AG04449 (cell line): ENCODE measurements around the gene CACNA1H.

ENCODE experiments used
- CTCF ChIA-PET: fragments of 350-600 bp; formaldehyde crosslinking; extraction: SDS; loops from one replicate; lab custom pipeline; 2021; ENCODE audit warnings: antibody characterized with exemption; lab: Yijun Ruan, JAX
- POLR2A ChIA-PET: fragments of 400-600, 350-600 bp; formaldehyde crosslinking; extraction: SDS; loops from one replicate; lab custom pipeline; 2020; ENCODE audit warnings: antibody characterized with exemption, inconsistent platforms; lab: Yijun Ruan, JAX
- DNase-seq: peaks from one replicate; pipeline ENCODE4 v3.0.0-alpha.2; 2010; ENCODE audit warnings: low read depth, low spot score
- H3K4me3 ChIP-seq: 2 replicates; pipeline ENCODE4 v1.5.1; 2011; ENCODE audit warnings: low read depth, mild to moderate bottlenecking, control low read depth, low read length
- TF ChIP-seq, protein P1 (sequence below): IDR thresholded peaks from one replicate; pipeline ENCODE4 v1.5.1; 2011; ENCODE audit warnings: mild to moderate bottlenecking, moderate library complexity, low read length, control low read depth, inconsistent platforms; ENCODE audit not compliant: insufficient read depth; ENCODE audit errors: missing control alignments

The CACNA1H gene

DNA sequence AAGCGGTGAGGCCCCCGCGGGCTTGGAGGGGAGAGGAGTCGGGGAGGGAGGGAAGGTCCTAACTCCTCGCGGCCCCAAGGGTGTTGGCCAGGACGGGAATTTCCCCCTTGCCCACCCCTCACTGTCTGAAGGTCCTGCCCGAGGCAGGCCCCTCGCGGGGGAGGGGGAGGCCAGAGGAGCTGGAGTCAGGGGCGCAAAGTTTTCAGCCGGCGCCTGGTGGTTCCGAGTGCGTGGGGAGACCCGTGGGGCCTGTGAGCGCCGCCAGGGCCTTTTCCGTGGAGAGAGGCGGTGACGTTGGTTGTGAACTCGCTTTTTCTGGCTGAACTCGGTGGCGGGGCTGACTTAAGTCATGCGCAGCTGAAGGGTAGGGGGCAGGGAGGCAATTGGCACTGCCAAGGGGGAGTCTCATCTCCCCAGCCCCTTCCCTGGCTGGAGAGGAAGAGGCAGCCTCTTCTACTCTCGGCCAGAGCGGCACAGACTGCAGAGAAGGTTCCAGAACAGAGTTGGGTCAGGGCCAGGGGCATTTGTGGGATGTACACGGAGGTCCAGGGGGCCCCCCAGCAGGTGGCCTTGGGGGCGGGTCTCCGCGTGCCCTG is 1.5 kb downstream of the CACNA1H start:
- ChIA-PET CTCF (no interaction called here), POLR2A (no interaction called here)
- TF ChIP-seq, protein P1, sequence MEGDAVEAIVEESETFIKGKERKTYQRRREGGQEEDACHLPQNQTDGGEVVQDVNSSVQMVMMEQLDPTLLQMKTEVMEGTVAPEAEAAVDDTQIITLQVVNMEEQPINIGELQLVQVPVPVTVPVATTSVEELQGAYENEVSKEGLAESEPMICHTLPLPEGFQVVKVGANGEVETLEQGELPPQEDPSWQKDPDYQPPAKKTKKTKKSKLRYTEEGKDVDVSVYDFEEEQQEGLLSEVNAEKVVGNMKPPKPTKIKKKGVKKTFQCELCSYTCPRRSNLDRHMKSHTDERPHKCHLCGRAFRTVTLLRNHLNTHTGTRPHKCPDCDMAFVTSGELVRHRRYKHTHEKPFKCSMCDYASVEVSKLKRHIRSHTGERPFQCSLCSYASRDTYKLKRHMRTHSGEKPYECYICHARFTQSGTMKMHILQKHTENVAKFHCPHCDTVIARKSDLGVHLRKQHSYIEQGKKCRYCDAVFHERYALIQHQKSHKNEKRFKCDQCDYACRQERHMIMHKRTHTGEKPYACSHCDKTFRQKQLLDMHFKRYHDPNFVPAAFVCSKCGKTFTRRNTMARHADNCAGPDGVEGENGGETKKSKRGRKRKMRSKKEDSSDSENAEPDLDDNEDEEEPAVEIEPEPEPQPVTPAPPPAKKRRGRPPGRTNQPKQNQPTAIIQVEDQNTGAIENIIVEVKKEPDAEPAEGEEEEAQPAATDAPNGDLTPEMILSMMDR = no peak
- H3K4me3 ChIP-seq = no peak overlapping the region
- no peak for DNase-seq

DNA sequence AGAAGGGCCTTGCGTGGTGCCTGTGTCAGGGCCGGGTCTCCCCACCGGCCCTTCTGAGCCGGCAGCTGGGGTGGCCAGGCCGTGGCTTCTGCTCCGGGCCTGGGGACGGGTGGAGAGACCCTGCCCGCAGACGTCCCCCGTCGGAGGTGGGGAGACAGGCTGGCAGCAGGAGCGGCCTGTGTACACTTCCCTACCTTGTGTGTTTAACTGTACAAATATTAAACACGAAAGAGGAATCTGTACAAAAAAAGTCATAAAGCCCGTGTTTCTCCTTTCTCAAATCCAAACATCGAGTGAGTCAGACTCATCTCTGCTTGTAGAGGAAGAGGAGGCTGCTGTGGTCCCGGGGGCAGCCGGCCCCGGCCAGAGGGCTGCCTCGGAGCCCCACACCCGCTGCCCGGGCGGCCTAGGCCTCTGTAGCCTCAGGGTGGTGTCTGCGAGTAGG is 2.0 kb downstream of the CACNA1H start:
- CTCF ChIA-PET = no interaction called here
- POLR2A ChIA-PET = no interaction called here
- TF ChIP-seq, protein P1 = no peak
- H3K4me3 ChIP-seq = no peak overlapping the region
- DNase-seq = no peak

DNA sequence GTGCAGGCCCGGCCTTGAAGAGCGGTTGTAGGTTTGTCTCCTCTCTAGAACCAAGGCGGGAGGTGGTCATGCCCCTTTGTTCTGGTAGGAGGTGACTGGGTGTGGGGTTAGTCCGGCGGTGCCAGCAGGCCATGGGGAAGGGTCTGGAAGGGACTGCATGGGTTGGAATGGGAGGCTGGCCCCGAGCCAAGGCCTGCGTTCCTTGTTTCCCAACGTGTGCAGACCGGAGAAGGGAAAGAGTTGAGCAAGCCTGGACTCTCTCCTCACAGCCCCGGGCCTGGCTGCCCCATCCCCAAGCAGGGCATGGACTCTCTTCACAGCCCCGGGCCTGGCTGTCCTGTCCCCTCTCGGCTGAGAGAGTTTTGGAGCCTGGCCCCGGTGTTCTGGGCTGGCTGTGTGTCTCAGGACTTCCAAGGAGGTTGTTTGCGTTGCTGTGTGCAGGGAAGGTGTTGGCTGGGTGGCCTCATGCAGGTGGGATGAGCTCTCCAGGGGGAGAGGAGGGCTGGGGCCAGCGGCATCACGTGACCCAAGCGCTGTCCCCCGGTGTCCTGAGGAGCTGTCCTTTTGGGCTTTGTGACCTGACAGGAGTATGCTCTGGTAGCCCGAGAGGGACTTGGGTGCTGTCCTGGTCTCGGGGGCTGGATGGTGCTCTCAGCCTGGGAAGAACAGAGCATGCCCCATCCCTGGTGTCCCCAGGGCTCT is 2.6 kb downstream of the CACNA1H start:
- no peak for DNase-seq
- CTCF ChIA-PET = no interaction called here
- TF ChIP-seq, protein P1 = no peak
- POLR2A ChIA-PET = no interaction called here
- no peak overlapping the region for H3K4me3 ChIP-seq

DNA sequence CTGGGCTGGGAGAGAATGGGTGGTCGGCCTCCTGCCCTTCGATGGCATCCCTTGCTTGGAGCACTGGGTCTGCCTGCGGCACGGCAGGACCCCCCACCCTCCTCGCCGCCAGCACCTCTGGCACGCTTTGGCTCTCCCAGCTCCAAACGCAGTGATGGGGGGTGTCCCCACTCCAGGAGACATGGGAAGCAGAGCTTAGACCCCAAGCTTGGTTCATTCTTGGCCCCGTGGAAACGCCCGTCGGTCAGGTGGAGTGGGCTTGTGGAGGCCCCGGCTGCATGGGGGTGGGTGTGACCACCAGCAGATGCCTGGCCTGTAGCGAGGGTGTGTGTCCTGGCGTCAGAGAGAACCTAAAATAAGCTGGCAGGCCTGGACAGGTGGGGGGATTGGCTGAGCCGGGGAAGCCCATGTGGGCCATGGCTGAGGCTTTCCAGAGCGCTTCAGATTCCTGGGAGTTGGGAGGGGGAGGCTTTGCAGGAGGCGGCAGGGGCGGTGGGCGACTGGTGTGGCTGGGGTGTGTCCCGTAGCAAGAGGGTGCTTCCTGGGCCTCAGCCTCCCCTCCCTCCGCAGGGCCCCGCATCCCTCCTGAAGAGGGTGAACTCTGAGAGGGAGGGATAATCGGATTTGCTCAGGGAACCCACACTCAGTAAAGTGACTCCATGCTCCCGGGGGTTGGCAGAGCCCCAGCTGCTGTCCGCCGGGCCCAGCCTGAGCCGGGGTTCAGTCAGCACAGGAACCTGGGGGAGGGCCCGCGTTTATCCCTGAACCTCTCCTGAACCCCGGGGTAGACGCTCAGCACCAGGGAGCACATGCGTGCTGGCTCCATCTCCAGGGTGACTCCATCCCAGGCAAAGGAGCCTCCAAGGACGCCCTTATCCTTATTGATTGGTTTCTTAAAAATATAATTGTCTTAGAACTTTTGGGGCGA is 3.4 kb downstream of the CACNA1H start:
- no peak overlapping the region for H3K4me3 ChIP-seq
- ChIA-PET CTCF (no interaction called here), POLR2A (no interaction called here)
- DNase-seq = no peak
- TF ChIP-seq, protein P1 = no peak

DNA sequence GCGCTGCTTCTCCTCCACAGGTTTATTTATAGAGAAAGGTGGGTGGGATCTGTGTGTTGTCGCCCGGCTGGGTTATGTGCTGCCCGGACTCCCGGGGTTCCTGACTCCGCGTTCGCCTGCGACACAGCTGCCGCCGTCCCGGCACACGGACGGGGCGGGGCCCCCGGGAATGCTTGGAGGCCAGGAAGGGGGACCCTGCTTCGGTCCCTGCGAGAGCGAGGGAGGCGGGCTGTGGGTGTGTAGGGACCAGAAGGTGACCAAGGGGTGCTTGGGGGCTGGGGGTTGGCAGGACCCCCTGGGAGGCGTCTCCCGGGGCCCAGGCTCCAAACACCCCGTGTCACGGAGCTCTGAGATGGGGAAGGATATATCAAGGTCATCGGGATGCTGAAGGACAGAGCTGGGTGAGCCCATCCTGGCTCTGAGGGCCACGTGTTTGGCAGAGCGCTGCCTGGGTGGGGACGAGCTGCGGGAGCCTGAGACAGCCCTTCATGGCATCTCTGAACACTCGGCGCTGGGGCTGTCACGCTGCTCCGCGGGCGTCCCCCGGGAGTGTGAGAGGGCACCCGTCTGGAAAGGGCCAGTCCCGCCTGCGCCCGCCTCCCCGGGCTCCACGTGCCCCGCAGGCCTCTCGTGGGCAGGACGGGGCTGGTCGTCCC is 4.2 kb downstream of the CACNA1H start:
- ChIA-PET POLR2A (no interaction called here), CTCF (no interaction called here)
- no peak overlapping the region for H3K4me3 ChIP-seq
- DNase-seq = no peak
- TF ChIP-seq, protein P1 = no peak
